HFFc6 (cell line): ENCODE measurements around the gene RNU6-8. TPM values are rescaled to one million over a fixed set of nuclear protein-coding genes. Genes with fewer than 3 reads are reported as not detected.

Source experiments
- DNase-seq: peaks from one replicate; pipeline ENCODE4 v3.0.0-alpha.2; 2018
- H3K27ac Mint-ChIP-seq: 2 replicates; pipeline ENCODE4 v1.8.0; 2020; ENCODE audit warnings: mild to moderate bottlenecking, mixed read lengths
- H3K27me3 Mint-ChIP-seq: 2 replicates; pipeline ENCODE4 v1.8.0; 2021; ENCODE audit warnings: mild to moderate bottlenecking, moderate library complexity, mixed read lengths; ENCODE audit not compliant: insufficient read depth
- H3K36me3 Mint-ChIP-seq: 2 replicates; pipeline ENCODE4 v1.8.0; 2021; ENCODE audit warnings: low read depth, mixed read lengths
- H3K4me1 Mint-ChIP-seq: 2 replicates; pipeline ENCODE4 v1.8.0; 2020; ENCODE audit warnings: low read depth, mixed read lengths
- H3K4me3 Mint-ChIP-seq: 2 replicates; pipeline ENCODE4 v1.8.0; 2020; ENCODE audit warnings: mild to moderate bottlenecking, moderate library complexity, mixed read lengths
- H3K9me3 Mint-ChIP-seq: 2 replicates; pipeline ENCODE4 v1.8.0; 2020; ENCODE audit warnings: mild to moderate bottlenecking, mixed read lengths
- CTCF ChIP-seq: fragments of 200-600 bp; sonication (generic); IDR thresholded peaks from 2 replicates; pipeline ENCODE4 v1.5.0; 2021; ENCODE audit warnings: antibody characterized with exemption, mild to moderate bottlenecking
- total RNA-seq, 6 experiments: library from RNA; stranded (reverse); fragmentation: NEBNext Ultra II Directional; extraction: Animal tissue kit (Norgen Biotek cat#: 25700); gene quantifications; 2 replicates in 1 of 6; 3 replicates in 5 of 6; pipeline ENCODE4 v1.2.3, GENCODE V29; 2021

The RNU6-8 gene
- total RNA-seq, 6 experiments from 2014 or later, result not detected

GRCh38 chr14:32193532-32193931, 9.5 kb downstream of the RNU6-8 start:
- peaks cover 12% of the 10 kb centered on the region; the same call in 1 of the 2 replicates for H3K27me3 Mint-ChIP-seq
- no peaks in the 10 kb centered on the region for H3K36me3 Mint-ChIP-seq
- no peak for DNase-seq
- H3K27ac Mint-ChIP-seq, result no peak overlapping the region
- TF ChIP-seq CTCF, result no peak
- no peak overlapping the region for H3K4me3 Mint-ChIP-seq
- H3K9me3 Mint-ChIP-seq, result no peaks in the 10 kb centered on the region; the same call in 1 of the 2 replicates
- H3K4me1 Mint-ChIP-seq, result peaks cover 8% of the 10 kb centered on the region

- Mint-ChIP-seq H3K27me3 (peaks cover 10% of the 10 kb centered on the region; the same call in 1 of the 2 replicates), H3K27ac (no peak overlapping the region), H3K4me3 (no peak overlapping the region), H3K36me3 (no peaks in the 10 kb centered on the region), H3K4me1 (peaks cover 8% of the 10 kb centered on the region), H3K9me3 (no peaks in the 10 kb centered on the region; the same call in 1 of the 2 replicates)
- TF ChIP-seq CTCF, result no peak
- no peak for DNase-seq
Measured at GRCh38 chr14:32192712-32193373, 10.2 kb downstream of the RNU6-8 start.

GRCh38 chr14:32190673-32191072, 12.4 kb downstream of the RNU6-8 start:
- Mint-ChIP-seq H3K27ac (no peak overlapping the region), H3K9me3 (no peaks in the 10 kb centered on the region; the same call in 1 of the 2 replicates)
- no peak for DNase-seq

GRCh38 chr14:32189811-32190210, 13.3 kb downstream of the RNU6-8 start:
- TF ChIP-seq CTCF, result no peak
- Mint-ChIP-seq H3K4me3 (no peak overlapping the region; the same call in 1 of the 2 replicates), H3K27ac (no peak overlapping the region), H3K27me3 (peaks cover 2% of the 10 kb centered on the region; the same call in 1 of the 2 replicates), H3K4me1 (peaks cover 8% of the 10 kb centered on the region), H3K9me3 (peaks cover 6% of the 10 kb centered on the region; the same call in 1 of the 2 replicates), H3K36me3 (no peaks in the 10 kb centered on the region)
- no peak for DNase-seq

More at GRCh38 chr14:32190673-32191072, 12.4 kb downstream of the RNU6-8 start:
- H3K4me1 Mint-ChIP-seq, result peaks cover 8% of the 10 kb centered on the region
- no peaks in the 10 kb centered on the region for H3K36me3 Mint-ChIP-seq
- peaks cover 8% of the 10 kb centered on the region; the same call in 1 of the 2 replicates for H3K27me3 Mint-ChIP-seq
- no peak overlapping the region; the same call in 1 of the 2 replicates for H3K4me3 Mint-ChIP-seq
- TF ChIP-seq CTCF, result no peak

GRCh38 chr14:32186248-32186647, 16.8 kb downstream of the RNU6-8 start:
- Mint-ChIP-seq H3K27ac (no peak overlapping the region), H3K27me3 (peaks cover 3% of the 10 kb centered on the region; the same call in 1 of the 2 replicates), H3K4me1 (peaks cover 8% of the 10 kb centered on the region), H3K9me3 (peaks cover 6% of the 10 kb centered on the region; the same call in 1 of the 2 replicates), H3K4me3 (no peak overlapping the region), H3K36me3 (no peaks in the 10 kb centered on the region)
- no peak for TF ChIP-seq CTCF
- no peak for DNase-seq
